ENCODE results near the gene PKLR.

PKLR gene

GRCh38 chr1:155318082-155318481, 16.8 kb upstream of the PKLR start:
- no peak overlapping the region for H3K9ac ChIP-seq (ENCODE audit: low read depth, low read length)
- no peaks in the 10 kb centered on the region for H3K9me3 ChIP-seq (ENCODE audit: insufficient read depth, low read depth, low read length)
- peaks cover 11% of the 10 kb centered on the region; the same call in 1 of the 2 replicates for H3K4me1 ChIP-seq (ENCODE audit: insufficient read depth, low read length)
- 96% methylated on average over 9 of the region's 9 CpGs for WGBS
- peaks cover 60% of the 10 kb centered on the region for H3K36me3 ChIP-seq (ENCODE audit: insufficient read depth, low read length)
- no peak overlapping the region for H3K4me3 ChIP-seq (ENCODE audit: low read length)
- no peak overlapping the region for H3K27ac ChIP-seq (ENCODE audit: low read depth, low read length)
- H3K27me3 ChIP-seq (ENCODE audit: insufficient read depth, low read length): peaks cover 10% of the 10 kb centered on the region; the same call in 1 of the 2 replicates

- H3K4me3 ChIP-seq (ENCODE audit: low read length): no peak overlapping the region
- H3K27me3 ChIP-seq (ENCODE audit: insufficient read depth, low read length): peaks cover 8% of the 10 kb centered on the region; the same call in 1 of the 2 replicates
- no peaks in the 10 kb centered on the region for H3K9me3 ChIP-seq (ENCODE audit: insufficient read depth, low read depth, low read length)
- H3K9ac ChIP-seq (ENCODE audit: low read depth, low read length): no peak overlapping the region
- 89% methylated on average over 3 of the region's 3 CpGs for WGBS
- peaks cover 5% of the 10 kb centered on the region; the same call in 1 of the 2 replicates for H3K4me1 ChIP-seq (ENCODE audit: insufficient read depth, low read length)
- H3K27ac ChIP-seq (ENCODE audit: low read depth, low read length): no peak overlapping the region
- H3K36me3 ChIP-seq (ENCODE audit: insufficient read depth, low read length): peaks cover 69% of the 10 kb centered on the region
Measured at GRCh38 chr1:155316922-155317321, 15.7 kb upstream of the PKLR start.

- no peaks in the 10 kb centered on the region for H3K9me3 ChIP-seq (ENCODE audit: insufficient read depth, low read depth, low read length)
- no peaks in the 10 kb centered on the region for H3K27me3 ChIP-seq (ENCODE audit: insufficient read depth, low read length)
- H3K4me3 ChIP-seq (ENCODE audit: low read length): no peak overlapping the region
- H3K9ac ChIP-seq (ENCODE audit: low read depth, low read length): no peak overlapping the region
- peaks cover 3% of the 10 kb centered on the region; the same call in 1 of the 2 replicates for H3K4me1 ChIP-seq (ENCODE audit: insufficient read depth, low read length)
- H3K36me3 ChIP-seq (ENCODE audit: insufficient read depth, low read length): peaks cover 68% of the 10 kb centered on the region
- WGBS: 97% methylated on average over 8 of the region's 8 CpGs
- no peak overlapping the region for H3K27ac ChIP-seq (ENCODE audit: low read depth, low read length)
Measured at GRCh38 chr1:155313261-155313660, 12.0 kb upstream of the PKLR start.

- WGBS: 58% methylated on average over 9 of the region's 11 CpGs
- H3K9me3 ChIP-seq (ENCODE audit: insufficient read depth, low read depth, low read length): no peaks in the 10 kb centered on the region
- H3K27me3 ChIP-seq (ENCODE audit: insufficient read depth, low read length): no peaks in the 10 kb centered on the region
- H3K4me1 ChIP-seq (ENCODE audit: insufficient read depth, low read length): peaks cover 3% of the 10 kb centered on the region; the same call in 1 of the 2 replicates
- H3K27ac ChIP-seq (ENCODE audit: low read depth, low read length): peak overlapping the region; percentile 71
- peaks cover 39% of the 10 kb centered on the region for H3K36me3 ChIP-seq (ENCODE audit: insufficient read depth, low read length)
- peak overlapping the region; percentile 89 for H3K4me3 ChIP-seq (ENCODE audit: low read length)
- H3K9ac ChIP-seq (ENCODE audit: low read depth, low read length): peak overlapping the region; percentile 87
Measured at GRCh38 chr1:155309423-155310021, 8.3 kb upstream of the PKLR start.

GRCh38 chr1:155308493-155309422, 7.5 kb upstream of the PKLR start, which contains the start of gene FDPS:
FDPS (plus strand) TSS chr1:155308866; CDS start chr1:155309790, 924 bp downstream.
- Histone ChIP-seq H3K9me3 (ENCODE audit: insufficient read depth, low read depth, low read length) (no peaks in the 10 kb centered on the region), H3K4me1 (ENCODE audit: insufficient read depth, low read length) (peaks cover 3% of the 10 kb centered on the region; the same call in 1 of the 2 replicates), H3K27me3 (ENCODE audit: insufficient read depth, low read length) (no peaks in the 10 kb centered on the region), H3K4me3 (ENCODE audit: low read length) (peak within 1 kb of the TSS; percentile 89), H3K9ac (ENCODE audit: low read depth, low read length) (peak within 1 kb of the TSS; percentile 87), H3K27ac (ENCODE audit: low read depth, low read length) (peak within 1 kb of the TSS; percentile 77), H3K36me3 (ENCODE audit: insufficient read depth, low read length) (peaks cover 34% of the 10 kb centered on the region)
- WGBS: under 1% methylated on average over 51 of the region's 51 CpGs

- Histone ChIP-seq H3K9me3 (ENCODE audit: insufficient read depth, low read depth, low read length) (no peaks in the 10 kb centered on the region), H3K4me1 (ENCODE audit: insufficient read depth, low read length) (peaks cover 3% of the 10 kb centered on the region; the same call in 1 of the 2 replicates), H3K4me3 (ENCODE audit: low read length) (no peak overlapping the region; the same call in 1 of the 2 replicates), H3K27ac (ENCODE audit: low read depth, low read length) (no peak overlapping the region; the same call in 1 of the 2 replicates), H3K9ac (ENCODE audit: low read depth, low read length) (no peak overlapping the region), H3K27me3 (ENCODE audit: insufficient read depth, low read length) (no peaks in the 10 kb centered on the region), H3K36me3 (ENCODE audit: insufficient read depth, low read length) (peaks cover 22% of the 10 kb centered on the region)
- 73% methylated on average over 6 of the region's 6 CpGs for WGBS
Measured at GRCh38 chr1:155307247-155307740, 6.1 kb upstream of the PKLR start.

GRCh38 chr1:155305881-155306391, 4.7 kb upstream of the PKLR start:
- H3K27me3 ChIP-seq (ENCODE audit: insufficient read depth, low read length): no peaks in the 10 kb centered on the region
- 90% methylated on average over 7 of the region's 7 CpGs for WGBS
- H3K9ac ChIP-seq (ENCODE audit: low read depth, low read length): no peak overlapping the region
- H3K27ac ChIP-seq (ENCODE audit: low read depth, low read length): no peak overlapping the region
- no peaks in the 10 kb centered on the region for H3K9me3 ChIP-seq (ENCODE audit: insufficient read depth, low read depth, low read length)
- H3K4me1 ChIP-seq (ENCODE audit: insufficient read depth, low read length): peaks cover 3% of the 10 kb centered on the region; the same call in 1 of the 2 replicates
- H3K36me3 ChIP-seq (ENCODE audit: insufficient read depth, low read length): peaks cover 10% of the 10 kb centered on the region
- no peak overlapping the region for H3K4me3 ChIP-seq (ENCODE audit: low read length)

- H3K27me3 ChIP-seq (ENCODE audit: insufficient read depth, low read length): no peaks in the 10 kb centered on the region
- no peak overlapping the region for H3K4me3 ChIP-seq (ENCODE audit: low read length)
- no peak overlapping the region for H3K27ac ChIP-seq (ENCODE audit: low read depth, low read length)
- H3K9ac ChIP-seq (ENCODE audit: low read depth, low read length): no peak overlapping the region
- no peaks in the 10 kb centered on the region for H3K4me1 ChIP-seq (ENCODE audit: insufficient read depth, low read length)
- H3K9me3 ChIP-seq (ENCODE audit: insufficient read depth, low read depth, low read length): no peaks in the 10 kb centered on the region
- H3K36me3 ChIP-seq (ENCODE audit: insufficient read depth, low read length): no peaks in the 10 kb centered on the region
- WGBS: 89% methylated on average over 11 of the region's 11 CpGs
Measured at GRCh38 chr1:155304558-155305063, 3.4 kb upstream of the PKLR start.

- peaks cover 8% of the 10 kb centered on the region for H3K27me3 ChIP-seq (ENCODE audit: insufficient read depth, low read length)
- 93% methylated on average over 9 of the region's 9 CpGs for WGBS
- no peak overlapping the region for H3K9ac ChIP-seq (ENCODE audit: low read depth, low read length)
- no peaks in the 10 kb centered on the region for H3K9me3 ChIP-seq (ENCODE audit: insufficient read depth, low read depth, low read length)
- H3K27ac ChIP-seq (ENCODE audit: low read depth, low read length): no peak overlapping the region
- H3K4me1 ChIP-seq (ENCODE audit: insufficient read depth, low read length): no peaks in the 10 kb centered on the region
- H3K4me3 ChIP-seq (ENCODE audit: low read length): no peak overlapping the region
- no peaks in the 10 kb centered on the region for H3K36me3 ChIP-seq (ENCODE audit: insufficient read depth, low read length)
Measured at GRCh38 chr1:155300553-155301329, 497 bp downstream of the PKLR start.

GRCh38 chr1:155300024-155300423, 1.2 kb downstream of the PKLR start:
- H3K36me3 ChIP-seq (ENCODE audit: insufficient read depth, low read length): no peaks in the 10 kb centered on the region
- H3K9ac ChIP-seq (ENCODE audit: low read depth, low read length): no peak overlapping the region
- H3K4me1 ChIP-seq (ENCODE audit: insufficient read depth, low read length): no peaks in the 10 kb centered on the region
- H3K9me3 ChIP-seq (ENCODE audit: insufficient read depth, low read depth, low read length): no peaks in the 10 kb centered on the region
- H3K27me3 ChIP-seq (ENCODE audit: insufficient read depth, low read length): peaks cover 15% of the 10 kb centered on the region
- H3K4me3 ChIP-seq (ENCODE audit: low read length): no peak overlapping the region
- H3K27ac ChIP-seq (ENCODE audit: low read depth, low read length): no peak overlapping the region
- WGBS: 92% methylated on average over 7 of the region's 8 CpGs

All from HUES64 (cell line).